ENCODE results near the gene PRDM11. TPM values are rescaled to one million over a fixed set of nuclear protein-coding genes. Genes with fewer than 3 reads are reported as not detected.
"Not testable (repeated sequence)": the region's sequence is repeated elsewhere in the genome, so short reads cannot be mapped to it uniquely, and the experiment has no call there.

Gene PRDM11
- total RNA-seq, 1 donor from 2014 or later = 32.8 TPM

GRCh38 chr11:45237711-45238315 lies 91.4 kb downstream of the PRDM11 start:
- DNase-seq = peak; percentile 50

GRCh38 chr11:45238724-45239123 lies 92.3 kb downstream of the PRDM11 start:
- DNase-seq = peak; percentile 50

- no peak for DNase-seq
Observed at GRCh38 chr11:45239733-45240132, 93.3 kb downstream of the PRDM11 start.

GRCh38 chr11:45243967-45244366 lies 97.5 kb downstream of the PRDM11 start:
- no peak for DNase-seq

GRCh38 chr11:45245218-45246045 lies 99.0 kb downstream of the PRDM11 start:
- no peak for DNase-seq

- no peak for DNase-seq
Observed at GRCh38 chr11:45246241-45246640, 99.8 kb downstream of the PRDM11 start.

- DNase-seq = peak; percentile 66
Observed at GRCh38 chr11:45247433-45247832, 101.0 kb downstream of the PRDM11 start.

GRCh38 chr11:45248501-45249011 lies 102.1 kb downstream of the PRDM11 start:
- DNase-seq = no peak

- DNase-seq = not testable (repeated sequence)
Observed at GRCh38 chr11:45249372-45249771, 102.9 kb downstream of the PRDM11 start.

- DNase-seq = peak; percentile 53
Observed at GRCh38 chr11:45250035-45250718, 103.7 kb downstream of the PRDM11 start.

- DNase-seq = peak; percentile 60
Observed at GRCh38 chr11:45252134-45252856, 105.9 kb downstream of the PRDM11 start.

GRCh38 chr11:45252877-45253276 lies 106.4 kb downstream of the PRDM11 start:
- no peak for DNase-seq

- DNase-seq = no peak
Observed at GRCh38 chr11:45253640-45254039, 107.2 kb downstream of the PRDM11 start.

GRCh38 chr11:45254070-45254469 lies 107.6 kb downstream of the PRDM11 start:
- no peak for DNase-seq

GRCh38 chr11:45258982-45259530 lies 112.6 kb downstream of the PRDM11 start:
- peak; percentile 62 for DNase-seq

- no peak for DNase-seq
Observed at GRCh38 chr11:45259592-45259991, 113.2 kb downstream of the PRDM11 start.

GRCh38 chr11:45260071-45260470 lies 113.6 kb downstream of the PRDM11 start:
- no peak for DNase-seq

GRCh38 chr11:45262900-45263299 lies 116.5 kb downstream of the PRDM11 start:
- DNase-seq = no peak

GRCh38 chr11:45263773-45264172 lies 117.3 kb downstream of the PRDM11 start:
- DNase-seq = no peak

GRCh38 chr11:45264839-45265515 lies 118.5 kb downstream of the PRDM11 start:
- no peak for DNase-seq

- no peak for DNase-seq
Observed at GRCh38 chr11:45265969-45266675, 119.7 kb downstream of the PRDM11 start.
